ENCODE measurements around the gene RBFOX1.

Gene RBFOX1

GRCh38 chr16:7343243-7343642 lies 10.6 kb downstream of the RBFOX1 start:
- DNase-seq (ENCODE audit: low spot score) = no peak
- in situ Hi-C loops (cut with MboI; ENCODE audit: low sequenced_read_pairs, unreplicated experiment) = no loop called here
- no peak for TF ChIP-seq CTCF (IDR thresholded peaks at IDR 0.05; ENCODE audit: borderline replicate concordance, control extremely low read depth, extremely low read depth, insufficient read depth, missing control alignments)

- TF ChIP-seq CTCF (IDR thresholded peaks at IDR 0.05; ENCODE audit: borderline replicate concordance, control extremely low read depth, extremely low read depth, insufficient read depth, missing control alignments) = no peak
- no peak for DNase-seq (ENCODE audit: low spot score)
- in situ Hi-C loops (cut with MboI; ENCODE audit: low sequenced_read_pairs, unreplicated experiment) = no loop called here
These were observed 12.5 kb downstream of the RBFOX1 start for GRCh38 chr16:7344830-7345780.

GRCh38 chr16:7350806-7351205 lies 18.2 kb downstream of the RBFOX1 start:
- in situ Hi-C loops (cut with MboI; ENCODE audit: low sequenced_read_pairs, unreplicated experiment) = no loop called here
- no peak for DNase-seq (ENCODE audit: low spot score)
- no peak for TF ChIP-seq CTCF (IDR thresholded peaks at IDR 0.05; ENCODE audit: borderline replicate concordance, control extremely low read depth, extremely low read depth, insufficient read depth, missing control alignments)

GRCh38 chr16:7351610-7352510 lies 19.2 kb downstream of the RBFOX1 start:
- TF ChIP-seq CTCF (IDR thresholded peaks at IDR 0.05; ENCODE audit: borderline replicate concordance, control extremely low read depth, extremely low read depth, insufficient read depth, missing control alignments) = no peak
- in situ Hi-C loops (cut with MboI; ENCODE audit: low sequenced_read_pairs, unreplicated experiment) = no loop called here
- DNase-seq (ENCODE audit: low spot score) = no peak

GRCh38 chr16:7355758-7356157 lies 23.1 kb downstream of the RBFOX1 start:
- TF ChIP-seq CTCF (IDR thresholded peaks at IDR 0.05; ENCODE audit: borderline replicate concordance, control extremely low read depth, extremely low read depth, insufficient read depth, missing control alignments) = no peak
- no peak for DNase-seq (ENCODE audit: low spot score)
- in situ Hi-C loops (cut with MboI; ENCODE audit: low sequenced_read_pairs, unreplicated experiment) = no loop called here

GRCh38 chr16:7361416-7362129 lies 28.9 kb downstream of the RBFOX1 start:
- in situ Hi-C loops (cut with MboI; ENCODE audit: low sequenced_read_pairs, unreplicated experiment) = no loop called here
- no peak for TF ChIP-seq CTCF (IDR thresholded peaks at IDR 0.05; ENCODE audit: borderline replicate concordance, control extremely low read depth, extremely low read depth, insufficient read depth, missing control alignments)
- DNase-seq (ENCODE audit: low spot score) = no peak
